ENCODE data around the gene S100A9.

GRCh38 chr1:153374071-153374470, 16.4 kb downstream of the S100A9 start:
- no peak for TF ChIP-seq CTCF (conservative IDR thresholded peaks at IDR 0.05; ENCODE audit: low read depth in 2 of 2)
- TF ChIP-seq POLR2AphosphoS5 (IDR thresholded peaks at IDR 0.05; ENCODE audit: low read depth) = no peak
- no peak for TF ChIP-seq ETS1 (IDR thresholded peaks at IDR 0.05)
- no peak for TF ChIP-seq CREB1 (CRISPR knock-in tag; IDR thresholded peaks at IDR 0.05; ENCODE audit: low read depth)
- no peak for TF ChIP-seq EZH2phosphoT487 (IDR thresholded peaks at IDR 0.05; ENCODE audit: unreplicated experiment)
- TF ChIP-seq EZH2 (IDR thresholded peaks at IDR 0.05; ENCODE audit: low read depth, unreplicated experiment) = no peak
- TF ChIP-seq STAT1 (IDR thresholded peaks at IDR 0.05; ENCODE audit: unreplicated experiment) = no peak
- TF ChIP-seq REST (IDR thresholded peaks at IDR 0.05; ENCODE audit: unreplicated experiment) = no peak
- no peak for TF ChIP-seq JUNB (IDR thresholded peaks at IDR 0.05; ENCODE audit: unreplicated experiment)
- TF ChIP-seq ZNF331 (CRISPR knock-in tag; IDR thresholded peaks at IDR 0.05; ENCODE audit: low read depth) = no peak
